Measurements from ENCODE around the gene ZNF225. TPM values are rescaled to one million over a fixed set of nuclear protein-coding genes. Genes with fewer than 3 reads are reported as not detected.

Gene ZNF225
- total and polyA plus RNA-seq, 9 of the 15 experiments (the other 6 are each of a cell fraction or from before 2014, with no cell fraction given), result 1.4 to 4.2 (median 2.2) TPM

DNA sequence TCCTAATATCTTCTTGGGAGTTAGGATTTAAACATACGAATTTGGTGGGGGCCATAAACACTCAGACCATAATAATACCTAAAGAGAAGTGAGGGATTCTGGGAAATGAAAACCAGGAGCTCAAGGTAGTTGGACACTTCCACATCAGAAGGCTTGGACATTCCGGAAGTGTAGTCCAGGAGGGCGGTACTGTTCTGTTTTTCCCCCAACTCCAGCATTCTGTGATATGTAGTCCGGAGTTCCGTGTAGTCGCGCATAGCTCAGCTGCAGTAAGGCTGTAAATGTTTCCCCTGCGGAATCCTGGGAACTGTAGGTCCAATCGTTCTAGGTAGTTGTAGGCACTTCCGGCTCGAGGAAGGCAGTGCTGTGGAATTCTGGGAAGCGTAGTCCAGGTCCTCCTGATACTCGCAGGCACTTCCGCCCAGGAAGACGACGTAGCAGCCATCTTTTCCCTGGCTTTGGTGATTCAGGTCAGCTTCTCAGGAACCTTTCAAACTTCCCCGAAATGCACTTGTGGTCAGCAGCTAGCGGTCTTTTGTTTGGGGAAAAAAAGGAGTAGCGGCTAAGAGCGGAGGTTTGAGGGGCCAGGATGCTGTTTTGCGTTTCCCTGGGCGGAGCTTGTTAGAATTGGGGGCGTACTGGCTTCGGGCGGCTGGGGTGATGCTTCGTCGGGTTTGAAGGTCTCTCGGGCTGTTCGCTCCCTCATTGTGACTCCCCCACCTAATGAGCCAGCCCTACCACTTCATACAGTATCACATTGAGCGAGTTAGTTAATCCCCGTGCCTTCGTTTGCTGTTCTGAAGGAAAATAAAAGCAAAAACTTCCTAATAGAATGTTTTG lies 51.7 kb downstream of the ZNF225 start, which contains the start of gene ZNF226 (continued):
- TF ChIP-seq PML (IDR thresholded peaks at IDR 0.05; ENCODE audit: low read length) (peak; percentile 29; the same call in 1 of the 2 replicates), ARHGAP35 (IDR thresholded peaks at IDR 0.05; ENCODE audit: partially characterized antibody) (no peak), KDM5B (IDR thresholded peaks at IDR 0.05; ENCODE audit: insufficient replicate concordance, low read depth, low read length) (peak; percentile 77), NFRKB (IDR thresholded peaks at IDR 0.05; ENCODE audit: low read depth) (peak; percentile 92), ZNF175 (CRISPR knock-in tag; IDR thresholded peaks at IDR 0.05; ENCODE audit: low read depth) (peak; percentile 61; the same call in 1 of the 2 replicates), POLR2A (conservative IDR thresholded peaks at IDR 0.05) (peak; percentile 82), NFIC (IDR thresholded peaks at IDR 0.05) (no peak), NR2C2 (CRISPR knock-in tag; IDR thresholded peaks at IDR 0.05) (0 out of 2 replicates have a peak, but pooled peaks have one; percentile 62), NR2C2 (tag; IDR thresholded peaks at IDR 0.05) (peak; percentile 94), RFX7 (CRISPR knock-in tag; IDR thresholded peaks at IDR 0.05) (no peak), RCOR1 (IDR thresholded peaks at IDR 0.05; ENCODE audit: borderline replicate concordance in 1 of 2, low read depth in 2 of 2, low read length in 2 of 2) (no peak), STAG1 (CRISPR knock-in tag; IDR thresholded peaks at IDR 0.05; ENCODE audit: borderline replicate concordance) (no peak), NCOA1 (IDR thresholded peaks at IDR 0.05; ENCODE audit: low read depth) (peak; percentile 61; the same call in 1 of the 2 replicates), RFX1 (IDR thresholded peaks at IDR 0.05) (no peak)
- TF ChIP-seq, protein P1, sequence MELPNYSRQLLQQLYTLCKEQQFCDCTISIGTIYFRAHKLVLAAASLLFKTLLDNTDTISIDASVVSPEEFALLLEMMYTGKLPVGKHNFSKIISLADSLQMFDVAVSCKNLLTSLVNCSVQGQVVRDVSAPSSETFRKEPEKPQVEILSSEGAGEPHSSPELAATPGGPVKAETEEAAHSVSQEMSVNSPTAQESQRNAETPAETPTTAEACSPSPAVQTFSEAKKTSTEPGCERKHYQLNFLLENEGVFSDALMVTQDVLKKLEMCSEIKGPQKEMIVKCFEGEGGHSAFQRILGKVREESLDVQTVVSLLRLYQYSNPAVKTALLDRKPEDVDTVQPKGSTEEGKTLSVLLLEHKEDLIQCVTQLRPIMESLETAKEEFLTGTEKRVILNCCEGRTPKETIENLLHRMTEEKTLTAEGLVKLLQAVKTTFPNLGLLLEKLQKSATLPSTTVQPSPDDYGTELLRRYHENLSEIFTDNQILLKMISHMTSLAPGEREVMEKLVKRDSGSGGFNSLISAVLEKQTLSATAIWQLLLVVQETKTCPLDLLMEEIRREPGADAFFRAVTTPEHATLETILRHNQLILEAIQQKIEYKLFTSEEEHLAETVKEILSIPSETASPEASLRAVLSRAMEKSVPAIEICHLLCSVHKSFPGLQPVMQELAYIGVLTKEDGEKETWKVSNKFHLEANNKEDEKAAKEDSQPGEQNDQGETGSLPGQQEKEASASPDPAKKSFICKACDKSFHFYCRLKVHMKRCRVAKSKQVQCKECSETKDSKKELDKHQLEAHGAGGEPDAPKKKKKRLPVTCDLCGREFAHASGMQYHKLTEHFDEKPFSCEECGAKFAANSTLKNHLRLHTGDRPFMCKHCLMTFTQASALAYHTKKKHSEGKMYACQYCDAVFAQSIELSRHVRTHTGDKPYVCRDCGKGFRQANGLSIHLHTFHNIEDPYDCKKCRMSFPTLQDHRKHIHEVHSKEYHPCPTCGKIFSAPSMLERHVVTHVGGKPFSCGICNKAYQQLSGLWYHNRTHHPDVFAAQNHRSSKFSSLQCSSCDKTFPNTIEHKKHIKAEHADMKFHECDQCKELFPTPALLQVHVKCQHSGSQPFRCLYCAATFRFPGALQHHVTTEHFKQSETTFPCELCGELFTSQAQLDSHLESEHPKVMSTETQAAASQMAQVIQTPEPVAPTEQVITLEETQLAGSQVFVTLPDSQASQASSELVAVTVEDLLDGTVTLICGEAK (IDR thresholded peaks at IDR 0.05), result peak; percentile 97
- TF ChIP-seq, protein P1 (CRISPR knock-in tag; IDR thresholded peaks at IDR 0.05), result no peak
- TF ChIP-seq, protein P2, sequence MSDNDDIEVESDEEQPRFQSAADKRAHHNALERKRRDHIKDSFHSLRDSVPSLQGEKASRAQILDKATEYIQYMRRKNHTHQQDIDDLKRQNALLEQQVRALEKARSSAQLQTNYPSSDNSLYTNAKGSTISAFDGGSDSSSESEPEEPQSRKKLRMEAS (CRISPR knock-in tag; IDR thresholded peaks at IDR 0.05), result no peak
- TF ChIP-seq, protein P3, sequence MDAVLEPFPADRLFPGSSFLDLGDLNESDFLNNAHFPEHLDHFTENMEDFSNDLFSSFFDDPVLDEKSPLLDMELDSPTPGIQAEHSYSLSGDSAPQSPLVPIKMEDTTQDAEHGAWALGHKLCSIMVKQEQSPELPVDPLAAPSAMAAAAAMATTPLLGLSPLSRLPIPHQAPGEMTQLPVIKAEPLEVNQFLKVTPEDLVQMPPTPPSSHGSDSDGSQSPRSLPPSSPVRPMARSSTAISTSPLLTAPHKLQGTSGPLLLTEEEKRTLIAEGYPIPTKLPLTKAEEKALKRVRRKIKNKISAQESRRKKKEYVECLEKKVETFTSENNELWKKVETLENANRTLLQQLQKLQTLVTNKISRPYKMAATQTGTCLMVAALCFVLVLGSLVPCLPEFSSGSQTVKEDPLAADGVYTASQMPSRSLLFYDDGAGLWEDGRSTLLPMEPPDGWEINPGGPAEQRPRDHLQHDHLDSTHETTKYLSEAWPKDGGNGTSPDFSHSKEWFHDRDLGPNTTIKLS (IDR thresholded peaks at IDR 0.05; ENCODE audit: borderline replicate concordance, low read depth), result peak; percentile 87; the same call in 1 of the 2 replicates

Data from K562 (cell line).